ENCODE data around the gene FAAP20.

DNA sequence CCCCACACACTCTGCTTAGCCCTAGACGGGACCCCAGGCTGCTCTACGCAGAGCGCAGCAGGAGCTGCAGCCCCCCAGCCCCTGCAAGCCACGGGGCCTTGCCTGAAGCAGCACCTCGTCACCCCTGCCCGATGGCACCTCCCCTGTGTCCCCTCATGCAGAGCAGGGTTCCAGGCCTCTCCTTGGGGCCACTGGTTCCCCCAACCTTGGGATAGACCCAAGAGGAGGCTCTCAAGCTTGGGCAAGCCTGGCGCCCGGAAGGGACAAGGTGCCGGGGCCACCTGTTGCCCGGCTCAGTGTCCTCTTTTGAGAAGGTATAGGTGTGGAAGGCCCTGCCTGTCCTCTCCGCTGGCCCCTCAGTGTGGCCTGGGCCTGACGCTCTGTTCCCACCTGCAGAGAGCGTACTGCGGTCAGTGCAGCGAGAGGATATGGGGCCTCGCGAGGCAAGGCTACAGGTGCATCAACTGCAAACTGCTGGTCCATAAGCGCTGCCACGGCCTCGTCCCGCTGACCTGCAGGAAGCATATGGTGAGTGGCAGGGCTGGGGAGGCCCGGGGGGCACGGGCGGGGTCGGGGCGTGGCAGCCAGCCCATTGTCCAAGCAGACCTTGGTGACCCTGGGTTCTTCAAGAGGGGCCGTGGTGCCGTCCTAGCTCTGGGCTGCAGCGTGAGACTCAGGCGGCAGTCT lies 50.6 kb downstream of the FAAP20 start:
- TF ChIP-seq CTCF (IDR thresholded peaks at IDR 0.05), result no peak
- TF ChIP-seq POLR2A (IDR thresholded peaks at IDR 0.05), result no peak

Measured in testis (tissue), 2 donors.